ENCODE measurements around the gene NFE2.
"Not testable (repeated sequence)": the region's sequence is repeated elsewhere in the genome, so short reads cannot be mapped to it uniquely, and the experiment has no call there.

Gene NFE2

GRCh38 chr12:54328595-54329337, 28.0 kb upstream of the NFE2 start:
- no peak for DNase-seq (ENCODE audit: low spot score)
- in situ Hi-C loops (cut with MboI; ENCODE audit: low sequenced_read_pairs, unreplicated experiment): no loop called here
- TF ChIP-seq CTCF (IDR thresholded peaks at IDR 0.05; ENCODE audit: borderline replicate concordance, control extremely low read depth, extremely low read depth, insufficient read depth, missing control alignments): no peak

GRCh38 chr12:54325442-54326109, 24.8 kb upstream of the NFE2 start:
- DNase-seq (ENCODE audit: low spot score); in situ Hi-C loops (cut with MboI; ENCODE audit: low sequenced_read_pairs, unreplicated experiment): not testable (repeated sequence)

- TF ChIP-seq CTCF (IDR thresholded peaks at IDR 0.05; ENCODE audit: borderline replicate concordance, control extremely low read depth, extremely low read depth, insufficient read depth, missing control alignments): peak; percentile 88
- in situ Hi-C loops (cut with MboI; ENCODE audit: low sequenced_read_pairs, unreplicated experiment): no loop called here
- peak; percentile 95 for DNase-seq (ENCODE audit: low spot score)
These were observed 24.0 kb upstream of the NFE2 start, which contains the start of gene COPZ1 for GRCh38 chr12:54324617-54325441. TSS of gene COPZ1 (plus strand) at chr12:54325131. CDS start at chr12:54325164, 33 bp downstream.

- in situ Hi-C loops (cut with MboI; ENCODE audit: low sequenced_read_pairs, unreplicated experiment): no loop called here
- TF ChIP-seq CTCF (IDR thresholded peaks at IDR 0.05; ENCODE audit: borderline replicate concordance, control extremely low read depth, extremely low read depth, insufficient read depth, missing control alignments): no peak
- no peak for DNase-seq (ENCODE audit: low spot score)
These were observed 20.5 kb upstream of the NFE2 start for GRCh38 chr12:54321363-54321762.

- DNase-seq (ENCODE audit: low spot score); in situ Hi-C loops (cut with MboI; ENCODE audit: low sequenced_read_pairs, unreplicated experiment): not testable (repeated sequence)
These were observed 11.5 kb upstream of the NFE2 start for GRCh38 chr12:54312309-54312708.

GRCh38 chr12:54311051-54311450, 10.2 kb upstream of the NFE2 start:
- in situ Hi-C loops (cut with MboI; ENCODE audit: low sequenced_read_pairs, unreplicated experiment): no loop called here
- no peak for TF ChIP-seq CTCF (IDR thresholded peaks at IDR 0.05; ENCODE audit: borderline replicate concordance, control extremely low read depth, extremely low read depth, insufficient read depth, missing control alignments)
- no peak for DNase-seq (ENCODE audit: low spot score)

- no peak for TF ChIP-seq CTCF (IDR thresholded peaks at IDR 0.05; ENCODE audit: borderline replicate concordance, control extremely low read depth, extremely low read depth, insufficient read depth, missing control alignments)
- no peak for DNase-seq (ENCODE audit: low spot score)
- in situ Hi-C loops (cut with MboI; ENCODE audit: low sequenced_read_pairs, unreplicated experiment): no loop called here
These were observed 6.3 kb upstream of the NFE2 start for GRCh38 chr12:54306925-54307741.

Data from GM13976 (cell line).